ENCODE measurements around the gene PRTN3.
"Not testable (repeated sequence)": the region's sequence is repeated elsewhere in the genome, so short reads cannot be mapped to it uniquely, and the experiment has no call there.

Gene PRTN3

DNA sequence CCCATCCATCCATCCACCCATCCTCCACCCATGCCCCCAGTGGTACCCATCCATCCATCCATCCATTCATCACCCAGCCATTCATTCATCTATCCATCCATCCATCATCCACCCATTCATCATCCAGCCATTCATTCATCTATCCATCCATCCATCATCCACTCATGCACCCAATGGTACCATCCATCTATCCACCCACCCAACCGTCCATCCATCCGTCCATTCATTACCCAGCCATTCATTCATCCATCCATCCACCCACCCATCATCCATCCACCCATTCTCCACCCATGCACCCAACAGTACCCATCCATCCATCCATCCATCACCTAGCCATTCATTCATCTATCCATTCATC is 24.3 kb upstream of the PRTN3 start:
- no peak for DNase-seq

DNA sequence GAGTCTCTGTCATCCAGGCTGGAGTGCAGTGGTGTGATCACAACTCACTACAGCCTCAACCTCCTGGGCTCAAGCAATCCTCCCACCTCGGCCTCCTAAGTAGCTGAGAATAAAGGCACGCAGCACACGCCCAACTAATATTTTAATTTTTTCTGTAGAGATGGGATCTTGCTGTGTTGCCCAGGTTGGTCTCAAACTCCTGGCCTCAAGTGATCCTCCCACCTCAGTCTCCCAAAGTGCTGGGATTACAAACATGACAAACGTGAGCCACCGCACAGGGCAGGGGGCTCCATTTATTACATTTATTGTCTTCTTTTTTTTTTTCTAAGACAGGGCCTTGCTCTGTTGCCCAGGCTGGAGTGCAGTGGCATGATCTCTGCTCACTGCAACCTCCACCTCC is 20.6 kb upstream of the PRTN3 start:
- not testable (repeated sequence) for DNase-seq

DNA sequence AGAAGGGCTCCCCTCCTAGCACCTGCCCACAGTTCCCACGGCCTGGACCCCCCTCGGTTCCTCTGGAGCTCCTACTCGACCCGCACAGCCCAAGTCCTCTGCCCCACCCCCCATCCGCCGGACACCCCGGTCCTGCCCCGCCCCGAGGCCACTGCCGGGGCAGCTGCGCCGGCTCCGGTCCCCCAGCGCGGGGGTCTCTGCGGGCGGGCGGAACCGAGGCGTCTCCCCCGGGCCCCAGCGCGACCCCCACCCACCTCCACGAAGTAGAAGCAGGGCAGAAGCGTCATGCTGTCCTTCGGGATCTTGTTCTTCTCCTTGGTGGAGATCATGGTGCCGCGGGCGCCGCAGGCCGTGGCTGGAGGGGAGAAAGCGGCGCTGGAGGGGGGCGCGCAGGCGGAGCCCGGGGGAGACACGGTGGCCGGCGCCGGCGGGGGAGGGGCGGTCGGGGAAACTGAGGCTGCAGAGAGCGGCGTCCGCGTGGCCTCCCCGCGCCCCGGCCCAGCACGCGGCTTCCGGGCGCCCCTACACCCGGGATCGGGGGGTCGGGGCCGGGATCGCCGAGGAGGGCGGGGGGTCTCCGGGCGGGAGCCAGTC is 19.5 kb upstream of the PRTN3 start:
- no peak for DNase-seq

DNA sequence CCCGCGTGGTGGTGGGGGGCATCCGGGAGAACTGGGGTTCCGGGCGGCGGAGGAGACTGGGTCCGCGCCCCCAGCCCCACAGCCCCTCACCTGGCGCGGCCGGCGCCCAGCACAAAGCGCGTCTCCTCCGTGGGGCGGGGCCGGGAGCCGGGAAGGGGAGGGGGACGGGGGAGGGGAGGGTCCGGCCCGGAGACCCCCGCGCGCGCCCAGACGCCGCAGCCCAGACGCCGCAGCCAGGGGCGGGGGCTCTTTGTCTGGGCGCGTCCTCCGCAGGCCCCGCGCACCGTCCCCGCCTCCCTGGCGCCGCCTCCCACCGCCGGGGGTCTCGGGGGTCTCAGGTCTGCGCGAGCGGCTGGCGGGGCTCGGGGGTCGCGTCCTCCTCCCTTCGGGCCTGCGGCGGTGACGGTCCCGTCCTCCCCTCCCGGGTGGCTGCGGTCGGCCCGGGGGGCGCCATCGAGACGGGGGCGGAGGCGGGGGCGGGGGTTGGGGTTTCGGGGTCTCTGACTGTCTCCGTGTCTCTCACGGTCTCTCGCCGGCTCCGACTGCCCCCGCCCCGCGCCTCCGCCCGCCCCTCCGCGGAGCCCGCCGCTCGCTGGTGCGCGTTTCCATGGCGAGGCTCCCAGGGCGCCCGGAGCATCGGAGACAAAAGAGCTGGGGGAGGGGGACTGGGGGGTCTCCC is 18.8 kb upstream of the PRTN3 start, which contains the start of gene PLPPR3:
PLPPR3 (minus strand) TSS at position 131 of the 679 bp plus-strand sequence. CDS start 396 bp downstream, outside the sequence.
- no peak for DNase-seq

DNA sequence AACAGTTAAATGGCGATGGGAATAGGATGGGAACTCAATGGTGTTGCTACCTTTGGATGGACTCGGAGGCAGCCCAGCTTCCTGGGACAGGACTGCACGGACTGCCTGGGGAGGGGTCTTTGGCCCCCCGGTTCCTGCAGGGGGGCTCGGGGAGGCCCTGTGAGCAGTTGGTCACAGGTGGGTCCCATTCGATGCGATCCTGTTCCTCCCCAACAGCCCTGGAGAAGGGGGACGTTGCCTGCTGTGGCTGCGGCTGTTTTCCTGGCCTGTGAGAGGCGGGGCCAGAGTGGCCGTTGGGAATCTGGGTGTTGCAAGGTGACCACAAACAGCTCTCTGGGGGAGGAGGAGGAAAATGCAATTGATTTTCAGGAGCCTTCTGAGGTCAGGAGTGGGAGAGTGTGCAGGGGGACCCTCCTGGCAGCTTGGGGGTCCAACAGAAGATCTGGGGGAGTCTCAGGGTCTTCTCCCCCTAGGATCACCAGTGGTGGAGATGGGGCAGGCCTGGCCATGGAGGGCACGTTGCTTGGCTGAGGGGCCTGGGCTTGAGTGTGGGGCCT is 17.2 kb upstream of the PRTN3 start:
- no peak for DNase-seq

DNA sequence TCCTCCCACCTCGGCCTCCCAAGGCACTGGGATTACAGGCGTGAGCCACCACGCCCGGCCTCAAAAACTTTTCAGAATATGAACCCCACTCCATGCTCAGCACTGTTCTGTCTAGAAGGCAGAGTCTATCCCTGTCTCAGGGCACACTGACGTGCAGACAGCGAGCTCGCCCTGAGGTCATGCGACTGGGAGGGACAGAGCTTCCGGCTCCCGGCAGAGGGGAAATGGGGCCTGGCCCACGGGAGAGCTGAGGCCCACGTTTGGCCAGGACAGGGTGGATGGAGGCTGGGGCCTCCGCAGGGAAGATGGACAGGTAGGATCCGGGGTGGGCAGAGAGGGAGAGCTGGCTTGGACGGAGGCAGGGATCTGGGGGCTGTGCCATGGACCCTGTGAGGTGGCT is 15.9 kb upstream of the PRTN3 start:
- DNase-seq, result no peak

DNA sequence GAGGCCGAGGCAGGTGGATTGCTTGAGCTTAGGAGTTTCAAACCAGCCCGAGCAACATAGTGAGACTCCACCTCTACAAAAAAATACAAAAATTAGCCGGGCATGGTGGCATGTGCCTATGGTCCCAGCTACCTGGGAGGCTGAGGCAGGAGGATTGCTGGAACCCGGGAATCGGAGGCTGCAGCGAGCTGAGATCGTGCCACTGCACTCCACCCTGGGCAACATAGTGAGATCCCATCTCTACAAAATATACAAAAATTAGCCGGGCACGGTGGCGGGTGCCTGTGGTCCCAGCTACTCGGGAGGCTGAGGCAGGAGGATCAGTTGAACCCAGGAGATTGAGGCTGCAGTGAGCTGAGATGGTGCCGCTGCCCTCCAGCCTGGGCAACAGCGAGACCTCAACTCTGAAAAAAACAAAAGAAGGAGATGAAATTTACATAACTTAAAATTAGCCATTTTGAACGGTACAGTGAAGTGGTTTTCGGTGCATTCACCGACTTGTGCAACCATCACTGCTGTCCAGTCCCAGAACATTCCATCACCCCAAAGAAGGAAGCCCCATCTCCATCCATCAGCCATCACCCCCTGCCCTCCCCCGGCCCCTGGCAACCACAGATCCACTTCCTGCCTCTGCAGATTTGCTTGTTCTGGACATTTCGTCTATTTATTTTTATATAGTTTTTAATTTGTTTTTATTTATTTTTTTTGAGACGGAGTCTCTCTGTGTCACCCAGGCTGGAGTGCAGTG is 14.7 kb upstream of the PRTN3 start:
- DNase-seq, result no peak

DNA sequence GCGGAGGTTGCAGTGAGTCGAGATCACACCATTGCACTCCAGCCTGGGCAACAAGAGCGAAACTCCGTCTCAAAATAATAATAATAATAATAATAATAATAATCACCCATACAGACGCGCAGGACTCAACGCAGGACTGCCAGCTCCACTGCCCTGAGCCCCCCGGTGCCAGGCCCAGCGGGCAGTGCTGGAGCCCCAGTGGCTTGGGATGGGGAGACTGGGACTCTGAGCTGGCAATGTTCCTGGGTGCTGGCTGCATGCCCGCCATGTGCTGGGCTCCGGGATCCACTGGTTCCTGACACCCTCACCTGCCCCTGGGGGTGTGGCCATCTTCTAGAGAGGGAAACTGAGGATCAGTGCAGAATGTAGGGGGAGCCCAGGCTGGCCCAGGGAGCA is 13.5 kb upstream of the PRTN3 start:
- no peak for DNase-seq

DNA sequence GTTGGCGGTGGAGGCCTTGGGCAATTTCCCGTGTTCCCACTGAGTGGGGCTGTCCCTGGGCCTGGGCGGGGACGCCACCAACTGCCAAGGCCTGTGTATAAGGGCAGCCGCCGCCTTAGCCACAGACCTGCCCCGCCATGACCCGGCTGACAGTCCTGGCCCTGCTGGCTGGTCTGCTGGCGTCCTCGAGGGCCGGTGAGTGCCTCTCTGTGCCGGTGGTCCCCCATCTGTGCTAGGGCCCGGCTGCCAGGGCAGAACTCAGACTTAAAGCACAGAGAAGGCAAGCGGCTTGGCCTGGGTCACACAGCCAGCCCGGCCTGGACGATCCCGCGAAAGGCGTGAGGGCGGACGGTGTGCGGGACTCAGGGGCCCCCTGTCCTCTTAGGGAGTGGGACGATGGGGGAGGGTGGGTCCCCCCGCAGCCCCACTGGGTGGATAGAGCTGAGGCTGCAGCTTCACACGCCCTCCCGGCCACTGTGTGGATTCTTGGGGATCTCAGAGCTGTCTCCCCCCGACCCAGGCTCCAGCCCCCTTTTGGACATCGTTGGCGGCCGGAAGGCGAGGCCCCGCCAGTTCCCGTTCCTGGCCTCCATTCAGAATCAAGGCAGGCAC is 13.0 kb upstream of the PRTN3 start, which contains the start of gene AZU1:
AZU1 (plus strand) TSS at position 128 of the 612 bp plus-strand sequence; CDS start at position 138, 10 bp downstream.
- DNase-seq, result no peak

DNA sequence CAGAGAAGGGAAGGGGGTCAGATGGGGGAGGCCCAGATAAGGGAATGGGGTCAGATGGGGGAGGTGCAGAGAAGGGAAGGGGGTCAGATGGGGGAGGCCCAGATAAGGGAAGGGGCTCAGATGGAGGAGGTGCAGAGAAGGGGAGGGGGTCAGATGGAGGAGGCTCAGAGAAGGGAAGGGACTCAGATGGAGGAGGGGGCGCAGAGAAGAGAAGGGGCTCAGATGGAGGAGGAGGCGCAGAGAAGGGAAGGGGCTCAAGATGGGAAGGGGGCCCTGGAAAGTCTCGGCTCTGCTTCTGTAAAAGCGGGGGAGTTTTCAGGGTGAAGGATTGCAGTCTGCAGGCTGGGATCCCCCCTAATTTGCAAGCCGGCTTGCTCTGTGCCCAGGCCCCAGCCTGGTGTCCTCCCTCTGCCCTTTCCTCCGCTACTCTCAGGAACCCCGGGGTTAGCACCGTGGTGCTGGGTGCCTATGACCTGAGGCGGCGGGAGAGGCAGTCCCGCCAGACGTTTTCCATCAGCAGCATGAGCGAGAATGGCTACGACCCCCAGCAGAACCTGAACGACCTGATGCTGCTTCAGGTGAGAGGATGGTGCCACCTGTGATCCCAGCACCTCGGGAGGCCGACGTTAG is 11.6 kb upstream of the PRTN3 start:
- DNase-seq, result no peak

DNA sequence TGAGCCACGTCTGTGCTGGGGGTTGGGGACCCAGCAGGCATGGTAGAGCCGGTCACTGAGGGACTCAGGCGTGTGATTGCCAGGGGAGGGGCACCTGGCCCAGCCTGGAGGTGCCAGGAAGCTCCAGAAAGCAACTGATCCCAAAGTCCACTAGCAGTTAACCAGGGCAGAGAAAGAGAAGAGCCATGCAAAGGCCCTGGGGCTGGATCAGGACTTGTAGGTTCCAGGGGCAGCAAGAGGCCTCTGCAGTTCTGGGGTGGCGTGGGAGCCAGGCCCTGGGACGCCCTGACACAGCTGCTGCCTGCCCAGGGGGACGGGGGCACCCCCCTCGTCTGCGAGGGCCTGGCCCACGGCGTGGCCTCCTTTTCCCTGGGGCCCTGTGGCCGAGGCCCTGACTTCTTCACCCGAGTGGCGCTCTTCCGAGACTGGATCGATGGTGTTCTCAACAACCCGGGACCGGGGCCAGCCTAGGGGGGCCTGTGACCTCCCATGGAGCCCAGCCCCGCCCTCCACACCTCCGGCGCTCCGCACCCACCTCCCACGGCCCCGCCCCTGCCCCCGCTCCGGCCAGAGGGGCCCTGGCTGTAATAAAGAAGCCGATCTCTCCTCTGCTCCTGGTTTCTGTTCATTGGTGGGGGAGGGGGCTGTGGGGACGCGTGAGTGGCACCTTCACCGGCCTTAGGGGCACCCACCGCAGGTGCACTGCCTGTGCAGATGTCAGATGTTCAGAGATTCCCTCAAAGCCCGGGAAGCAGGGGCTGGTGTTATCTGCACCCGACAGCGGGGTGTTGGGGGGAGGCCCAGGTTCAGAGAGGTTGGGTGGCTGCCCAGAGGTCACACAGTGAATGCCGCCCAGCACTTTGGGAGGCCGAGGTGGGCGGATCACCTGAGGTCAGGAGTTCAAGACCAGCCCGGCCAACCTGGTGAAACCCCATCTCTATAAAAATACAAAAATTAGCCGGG is 9.1 kb upstream of the PRTN3 start:
- DNase-seq, result no peak

DNA sequence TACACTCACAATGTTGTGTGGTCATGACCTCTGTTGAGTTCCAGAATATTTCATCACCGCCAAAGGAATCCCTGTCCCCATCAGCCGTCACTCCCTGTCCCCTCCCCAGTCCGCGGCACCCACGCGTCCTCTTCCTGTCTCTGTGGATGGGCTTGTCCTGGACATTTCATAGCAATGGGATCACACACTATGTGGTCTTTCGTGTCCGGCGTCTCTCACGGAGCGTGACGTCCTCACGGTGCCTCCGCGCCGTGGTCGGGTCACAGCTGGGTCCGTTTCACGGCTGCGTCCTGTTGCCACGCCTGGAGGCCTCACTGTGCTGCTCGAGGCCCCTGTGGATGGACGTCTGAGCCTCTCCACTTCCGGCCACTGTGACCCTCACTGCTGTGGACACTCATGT is 6.6 kb upstream of the PRTN3 start:
- DNase-seq, result no peak

DNA sequence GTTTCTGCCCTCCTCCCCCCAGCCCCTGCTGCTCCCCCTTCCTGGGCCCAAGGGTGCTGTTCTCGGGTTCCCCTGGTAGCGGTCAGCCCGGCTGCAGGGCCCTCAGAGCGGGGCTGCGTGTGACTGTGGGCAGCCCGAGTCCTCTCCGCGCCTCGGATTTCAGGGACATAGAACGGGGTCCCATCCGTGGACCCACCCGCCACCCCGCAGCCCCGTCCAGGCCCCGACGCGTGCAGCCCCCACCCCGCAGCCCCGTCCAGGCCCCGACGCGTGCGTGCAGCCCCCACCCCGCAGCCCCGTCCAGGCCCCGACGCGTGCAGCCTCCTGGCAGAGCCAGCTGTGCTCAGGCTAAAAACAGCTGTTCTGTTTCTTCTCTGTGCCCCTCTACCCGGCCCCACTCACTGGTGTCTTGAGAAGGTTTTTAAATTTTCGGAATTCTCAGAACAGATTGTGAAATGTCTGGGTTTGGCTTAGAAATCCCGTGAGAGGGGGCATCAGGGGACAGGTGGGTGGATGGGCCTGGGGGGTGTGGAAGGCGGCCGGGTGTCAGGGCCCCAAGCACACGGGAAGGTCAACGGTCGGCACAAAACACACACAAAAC is 5.5 kb upstream of the PRTN3 start:
- no peak for DNase-seq

DNA sequence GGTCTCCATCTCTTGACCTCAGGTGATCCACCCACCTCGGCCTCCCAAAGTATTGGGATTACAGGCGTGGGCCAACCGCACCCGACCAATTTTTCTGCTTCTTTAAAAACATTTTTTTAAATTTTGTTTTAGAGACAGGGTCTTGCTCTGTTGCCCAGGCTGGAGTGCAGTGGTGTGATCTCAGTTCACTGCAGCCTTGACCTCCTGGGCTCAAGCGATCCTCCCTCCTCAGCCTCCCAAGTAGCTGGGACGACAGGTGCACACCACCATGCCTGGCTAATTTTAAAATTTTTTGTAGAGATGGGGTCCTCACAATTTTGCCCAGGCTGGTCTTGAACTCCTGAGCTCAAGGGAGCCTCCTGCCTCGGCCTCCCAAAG is 2.0 kb downstream of the PRTN3 start:
- DNase-seq, result not testable (repeated sequence)

DNA sequence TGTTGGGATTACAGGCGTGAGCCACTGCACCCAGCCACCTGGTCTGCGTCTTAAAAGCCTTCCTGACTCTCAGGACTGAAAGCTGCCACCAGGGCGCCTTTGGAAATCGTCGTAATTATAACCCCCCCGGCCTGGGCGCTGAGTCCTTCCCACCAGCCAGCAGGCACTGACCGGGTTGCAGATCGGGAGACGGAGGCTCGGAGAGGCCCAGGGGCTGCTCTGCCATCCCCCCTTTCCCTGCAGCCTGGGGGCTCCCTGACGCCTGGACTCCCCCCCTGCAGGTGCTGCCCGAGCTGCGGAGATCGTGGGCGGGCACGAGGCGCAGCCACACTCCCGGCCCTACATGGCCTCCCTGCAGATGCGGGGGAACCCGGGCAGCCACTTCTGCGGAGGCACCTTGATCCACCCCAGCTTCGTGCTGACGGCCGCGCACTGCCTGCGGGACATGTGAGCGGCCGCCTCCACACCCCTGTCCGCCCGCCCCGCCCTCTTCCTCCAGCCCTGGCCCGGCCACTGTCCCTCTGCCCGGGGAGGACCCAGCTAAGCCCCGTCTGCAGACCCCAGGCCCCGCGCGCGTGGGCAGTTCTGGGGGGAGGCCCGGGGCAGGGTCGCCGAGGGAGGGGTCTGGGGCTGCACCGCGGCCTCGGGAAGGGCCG is 2.5 kb downstream of the PRTN3 start:
- no peak for DNase-seq

DNA sequence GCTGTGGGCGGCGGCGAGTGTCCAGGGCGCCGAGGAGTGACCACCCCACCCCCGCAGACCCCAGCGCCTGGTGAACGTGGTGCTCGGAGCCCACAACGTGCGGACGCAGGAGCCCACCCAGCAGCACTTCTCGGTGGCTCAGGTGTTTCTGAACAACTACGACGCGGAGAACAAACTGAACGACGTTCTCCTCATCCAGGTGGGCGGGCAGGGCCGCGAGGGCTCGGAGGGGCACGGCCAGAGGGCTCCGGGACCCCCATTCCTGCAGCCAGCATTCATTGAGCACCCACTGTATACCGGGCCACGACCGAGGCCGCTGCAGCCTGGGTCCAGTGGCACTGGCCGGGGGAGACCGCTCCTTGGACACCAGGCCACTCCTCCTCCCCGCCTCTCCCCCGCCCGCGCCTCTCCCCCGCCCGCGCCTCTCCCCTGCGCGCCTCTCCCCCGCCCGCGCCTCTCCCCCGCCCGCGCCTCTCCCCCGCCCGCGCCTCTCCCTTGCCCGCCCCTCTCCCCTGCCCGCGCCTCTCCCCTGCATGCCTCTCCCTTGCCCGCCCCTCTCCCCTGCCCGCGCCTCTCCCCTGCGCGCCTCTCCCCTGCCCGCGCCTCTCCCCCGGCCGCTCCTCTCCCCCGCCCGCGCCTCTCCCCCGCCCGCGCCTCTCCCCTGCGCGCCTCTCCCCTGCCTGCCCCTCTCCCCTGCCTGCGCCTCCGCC is 3.2 kb downstream of the PRTN3 start:
- no peak for DNase-seq

DNA sequence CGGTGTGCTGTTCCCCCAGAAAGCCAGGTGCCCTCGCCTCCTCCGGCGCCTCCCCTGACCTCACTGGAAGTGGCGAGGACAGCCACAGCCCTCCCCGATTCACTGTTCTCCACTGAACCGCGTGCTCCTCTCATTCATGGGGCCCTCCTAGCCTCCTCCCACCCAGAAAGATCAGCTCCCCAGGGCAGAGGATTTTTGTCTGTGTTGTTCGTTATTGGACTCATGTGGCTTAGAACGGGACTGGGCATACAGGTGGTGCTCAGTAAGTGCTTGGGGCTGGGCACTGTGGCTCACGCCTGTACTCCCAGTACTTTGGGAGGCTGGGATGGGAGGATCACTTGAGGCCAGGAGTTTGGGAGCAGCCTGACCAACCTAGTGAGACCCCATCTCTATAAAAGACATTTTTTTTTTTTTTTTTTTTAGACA is 3.8 kb downstream of the PRTN3 start:
- DNase-seq, result no peak

DNA sequence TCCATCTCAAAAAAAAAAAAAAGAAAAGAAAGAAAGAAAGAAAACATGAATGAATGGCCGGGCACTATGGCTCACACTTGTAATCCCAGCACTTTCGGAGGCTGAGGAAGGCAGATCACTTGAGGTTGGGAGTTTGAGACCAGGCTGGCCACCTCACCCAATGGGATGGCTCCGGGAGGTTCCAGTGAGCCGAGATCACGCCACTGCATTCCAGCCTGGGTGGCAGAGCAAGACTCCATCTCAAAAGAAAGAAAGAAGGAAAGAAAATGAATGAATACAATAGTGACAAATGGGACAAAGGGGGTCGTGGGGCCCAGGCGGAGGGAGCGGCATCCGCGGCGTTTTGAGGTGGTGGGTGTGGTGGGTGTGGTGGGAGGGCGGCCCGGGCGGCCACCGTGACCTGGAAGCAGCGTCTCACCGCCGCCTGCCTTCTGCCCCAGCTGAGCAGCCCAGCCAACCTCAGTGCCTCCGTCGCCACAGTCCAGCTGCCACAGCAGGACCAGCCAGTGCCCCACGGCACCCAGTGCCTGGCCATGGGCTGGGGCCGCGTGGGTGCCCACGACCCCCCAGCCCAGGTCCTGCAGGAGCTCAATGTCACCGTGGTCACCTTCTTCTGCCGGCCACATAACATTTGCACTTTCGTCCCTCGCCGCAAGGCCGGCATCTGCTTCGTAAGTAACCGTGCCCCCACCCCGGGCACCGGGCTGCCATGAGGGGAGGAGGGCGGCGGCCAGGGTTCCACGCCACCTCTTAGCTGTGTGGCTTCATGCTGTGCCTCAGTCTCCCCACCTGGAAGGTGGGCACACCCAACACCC is 5.1 kb downstream of the PRTN3 start:
- no peak for DNase-seq

DNA sequence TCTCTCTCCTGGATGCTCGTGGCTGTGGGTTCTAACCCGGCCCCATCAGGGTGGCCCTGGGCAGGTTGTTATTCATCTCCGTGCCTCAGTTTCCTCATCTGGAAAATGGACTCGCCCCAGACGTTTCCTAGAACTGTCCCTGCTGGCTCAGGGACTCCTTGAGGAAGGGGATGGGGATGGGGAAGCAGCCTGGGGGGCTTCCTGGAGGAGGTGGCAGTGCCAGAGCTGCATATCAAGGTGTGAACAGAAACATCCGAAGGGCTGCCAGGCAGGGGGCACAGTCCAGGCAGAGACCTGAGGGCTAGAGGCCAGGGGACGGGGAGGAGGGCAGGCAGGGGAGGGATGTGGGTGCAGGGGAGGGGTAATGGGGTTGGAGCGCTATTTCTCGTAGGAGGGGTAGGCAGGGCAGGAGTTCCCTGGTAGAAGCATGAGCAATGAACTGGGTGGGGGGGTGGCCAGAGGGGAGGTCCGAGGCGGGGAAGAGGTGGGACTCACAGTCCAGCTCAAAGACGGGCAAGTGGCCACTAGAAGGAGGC is 7.7 kb downstream of the PRTN3 start:
- DNase-seq, result no peak
